OCI-LY1 (cell line): Measurements from ENCODE around the gene MKRN2OS.

Experiments used
- CTCF ChIP-seq: fragments of 200-600 bp; sonication (generic), shearing (Covaris generic); IDR thresholded peaks from 2 replicates; pipeline ENCODE4 v1.5.1; 2017; ENCODE audit warnings: mild to moderate bottlenecking, antibody characterized with exemption, low read length, moderate library complexity, mixed read lengths
- EZH2 ChIP-seq: fragments of 200-600 bp; sonication (generic), shearing (Covaris generic); IDR thresholded peaks from 2 replicates; pipeline ENCODE4 v1.8.0; 2017; ENCODE audit warnings: borderline replicate concordance, mixed run types, mild to moderate bottlenecking, antibody characterized with exemption, low read length, moderate library complexity, mixed read lengths

GRCh38 chr3:12521010-12521409 is 24.3 kb downstream of the MKRN2OS start:
- TF ChIP-seq CTCF (no peak), EZH2 (no peak)
